ENCODE data around the gene HNF4A.

The HNF4A gene

DNA sequence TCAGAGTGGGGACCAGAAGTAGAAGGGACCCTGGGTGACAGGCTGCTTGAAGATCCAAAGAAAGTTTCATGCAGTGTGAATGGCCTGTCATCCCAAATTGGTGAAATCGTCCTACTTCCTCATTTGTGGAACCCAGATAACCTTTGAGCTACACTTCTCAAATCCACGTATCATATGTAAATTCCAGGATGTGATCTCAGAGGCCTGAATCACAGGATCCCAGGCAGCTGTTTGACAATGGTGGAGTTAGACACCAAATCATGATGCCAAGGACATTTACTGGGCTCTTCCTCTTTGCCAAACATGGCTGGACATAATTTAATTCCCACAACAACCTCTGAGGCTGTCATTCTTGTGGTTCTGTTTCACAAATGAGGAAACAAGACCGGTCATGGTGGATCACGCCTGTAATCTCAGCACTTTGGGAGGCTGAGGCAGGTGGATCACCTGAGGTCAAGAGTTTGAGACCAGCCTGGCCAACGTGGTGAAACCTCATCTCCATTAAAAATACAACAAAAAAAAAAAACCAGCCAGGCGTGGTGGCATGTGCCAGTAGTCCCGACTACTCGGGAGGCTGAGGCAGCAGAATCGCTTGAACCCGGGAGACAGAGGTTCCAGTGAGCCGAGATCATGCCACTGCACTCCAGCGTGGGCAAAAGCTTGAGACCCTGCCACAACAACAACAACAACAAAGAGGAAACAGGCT lies 80.3 kb downstream of the HNF4A start:
- no peak for DNase-seq (ENCODE audit: low read depth)
- TF ChIP-seq, protein P1, sequence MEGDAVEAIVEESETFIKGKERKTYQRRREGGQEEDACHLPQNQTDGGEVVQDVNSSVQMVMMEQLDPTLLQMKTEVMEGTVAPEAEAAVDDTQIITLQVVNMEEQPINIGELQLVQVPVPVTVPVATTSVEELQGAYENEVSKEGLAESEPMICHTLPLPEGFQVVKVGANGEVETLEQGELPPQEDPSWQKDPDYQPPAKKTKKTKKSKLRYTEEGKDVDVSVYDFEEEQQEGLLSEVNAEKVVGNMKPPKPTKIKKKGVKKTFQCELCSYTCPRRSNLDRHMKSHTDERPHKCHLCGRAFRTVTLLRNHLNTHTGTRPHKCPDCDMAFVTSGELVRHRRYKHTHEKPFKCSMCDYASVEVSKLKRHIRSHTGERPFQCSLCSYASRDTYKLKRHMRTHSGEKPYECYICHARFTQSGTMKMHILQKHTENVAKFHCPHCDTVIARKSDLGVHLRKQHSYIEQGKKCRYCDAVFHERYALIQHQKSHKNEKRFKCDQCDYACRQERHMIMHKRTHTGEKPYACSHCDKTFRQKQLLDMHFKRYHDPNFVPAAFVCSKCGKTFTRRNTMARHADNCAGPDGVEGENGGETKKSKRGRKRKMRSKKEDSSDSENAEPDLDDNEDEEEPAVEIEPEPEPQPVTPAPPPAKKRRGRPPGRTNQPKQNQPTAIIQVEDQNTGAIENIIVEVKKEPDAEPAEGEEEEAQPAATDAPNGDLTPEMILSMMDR (IDR thresholded peaks at IDR 0.05; ENCODE audit: control insufficient read depth, extremely low read depth, insufficient read depth) = no peak
- no peak overlapping the region for H3K4me3 ChIP-seq (ENCODE audit: low read depth, low read length)

DNA sequence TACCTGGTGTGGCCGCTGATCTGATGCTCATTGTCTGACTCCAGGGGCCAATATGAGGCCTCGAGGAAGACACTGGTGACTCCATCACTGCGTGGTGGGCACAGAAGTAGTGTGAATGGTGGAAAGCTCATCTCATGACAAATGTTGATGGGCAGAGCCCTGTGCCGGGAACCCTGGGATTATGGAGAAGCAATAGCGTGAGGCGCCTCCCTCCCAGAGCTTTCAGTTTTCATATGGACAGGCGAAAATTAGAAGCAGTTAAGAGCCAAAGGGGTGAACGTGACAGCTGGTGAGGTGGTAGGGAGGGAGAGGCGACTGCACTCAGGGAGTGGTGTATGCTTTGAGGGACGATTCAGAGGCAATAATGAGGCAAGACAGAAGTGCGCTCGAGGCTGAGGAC lies 80.9 kb downstream of the HNF4A start:
- TF ChIP-seq, protein P1 (IDR thresholded peaks at IDR 0.05; ENCODE audit: control insufficient read depth, extremely low read depth, insufficient read depth) = no peak
- no peak for DNase-seq (ENCODE audit: low read depth)
- H3K4me3 ChIP-seq (ENCODE audit: low read depth, low read length) = no peak overlapping the region

DNA sequence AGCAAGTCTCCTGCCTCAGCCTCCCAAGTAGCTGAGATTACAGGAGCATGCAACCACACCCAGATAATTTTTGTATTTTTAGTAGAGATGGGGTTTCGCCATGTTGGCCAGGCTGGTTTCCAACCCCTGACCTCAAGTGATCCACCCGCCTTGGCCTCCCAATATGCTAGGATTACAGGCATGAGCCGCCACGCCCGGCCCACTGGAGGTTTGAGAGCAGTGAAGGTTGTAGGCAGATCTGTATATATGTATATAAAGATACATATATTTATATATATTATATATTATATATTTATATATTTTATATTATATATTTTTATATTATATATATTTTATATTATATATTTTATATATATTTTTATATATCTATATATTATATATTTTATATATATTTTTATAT lies 82.0 kb downstream of the HNF4A start:
- TF ChIP-seq, protein P1 (IDR thresholded peaks at IDR 0.05; ENCODE audit: control insufficient read depth, extremely low read depth, insufficient read depth) = no peak
- no peak for DNase-seq (ENCODE audit: low read depth)
- H3K4me3 ChIP-seq (ENCODE audit: low read depth, low read length) = no peak overlapping the region

DNA sequence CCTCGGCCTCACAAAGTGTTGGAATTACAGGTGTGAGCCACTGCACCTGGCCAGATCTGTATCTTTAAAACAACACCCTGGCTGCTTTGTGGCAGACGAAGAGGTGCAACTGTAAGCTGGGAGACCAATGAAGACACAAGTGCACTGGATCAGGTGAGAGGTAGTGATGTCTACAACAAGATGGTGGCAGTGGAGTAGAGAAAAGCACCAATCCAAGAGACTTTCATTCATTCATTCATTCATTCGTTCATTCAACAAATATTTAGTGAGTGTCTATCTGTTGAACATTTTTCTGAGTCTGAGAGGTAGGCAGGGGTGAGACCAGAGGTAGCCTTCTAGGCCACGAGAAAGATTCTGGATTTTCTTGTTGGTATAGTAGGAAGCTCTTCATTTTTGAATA lies 83.3 kb downstream of the HNF4A start:
- no peak overlapping the region for H3K4me3 ChIP-seq (ENCODE audit: low read depth, low read length)
- no peak for DNase-seq (ENCODE audit: low read depth)
- TF ChIP-seq, protein P1 (IDR thresholded peaks at IDR 0.05; ENCODE audit: control insufficient read depth, extremely low read depth, insufficient read depth) = no peak

DNA sequence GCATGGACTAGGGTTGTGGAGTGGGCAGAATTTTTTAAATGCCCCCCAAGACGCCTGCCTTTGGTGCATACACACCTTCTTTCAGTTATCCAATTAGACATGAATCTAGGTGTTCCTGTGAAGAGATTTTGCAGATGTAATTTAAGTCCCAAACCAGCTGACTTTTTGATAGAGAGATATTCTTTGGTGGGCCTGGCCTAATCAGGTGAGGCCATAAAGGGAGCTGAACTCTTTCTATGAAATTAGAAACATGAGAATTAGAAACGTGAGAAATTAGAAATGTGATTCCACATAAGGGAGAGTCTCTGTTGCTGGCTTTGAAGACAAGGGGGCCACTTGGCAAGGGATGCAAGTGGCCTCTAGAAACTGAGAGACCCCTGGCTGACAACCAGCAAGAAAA lies 83.8 kb downstream of the HNF4A start:
- TF ChIP-seq, protein P1 (IDR thresholded peaks at IDR 0.05; ENCODE audit: control insufficient read depth, extremely low read depth, insufficient read depth) = no peak
- DNase-seq (ENCODE audit: low read depth) = no peak
- H3K4me3 ChIP-seq (ENCODE audit: low read depth, low read length) = no peak overlapping the region

DNA sequence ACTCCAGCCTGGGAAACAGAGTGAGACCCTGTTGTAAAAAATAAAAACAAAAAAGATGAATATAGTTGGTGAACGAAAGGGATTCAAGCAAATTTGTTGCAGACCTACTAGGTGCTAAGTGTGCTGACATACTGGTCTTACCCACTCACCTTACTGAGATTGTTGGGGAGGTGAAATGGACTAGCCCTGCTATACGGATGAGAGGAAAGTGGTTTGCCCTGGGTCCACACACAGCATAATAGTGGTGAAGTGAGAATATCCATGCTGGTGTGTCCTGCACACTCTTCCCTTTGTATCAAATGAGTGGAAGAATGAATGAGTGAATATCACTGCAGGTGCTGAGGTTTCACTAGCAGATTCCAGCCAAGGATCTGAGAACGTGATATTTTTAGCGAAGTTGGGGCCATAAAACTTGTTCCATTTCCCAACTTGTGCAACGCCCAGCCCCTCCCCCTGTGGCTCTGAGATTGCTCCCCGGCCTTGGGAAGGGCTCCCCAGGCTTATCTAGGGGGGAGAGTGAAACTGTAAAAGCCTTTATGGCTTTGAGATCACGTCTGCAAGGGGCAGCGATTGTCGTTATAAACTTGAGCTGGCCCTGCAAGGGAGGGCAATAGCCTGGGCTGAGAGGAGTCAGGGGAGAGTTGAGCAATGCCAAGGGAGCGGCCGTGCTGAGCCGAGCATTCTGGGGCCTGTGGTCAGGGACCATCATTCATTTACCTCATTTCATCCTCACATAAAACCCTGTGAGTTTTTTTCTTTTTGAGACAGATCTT lies 87.0 kb downstream of the HNF4A start:
- TF ChIP-seq, protein P1 (IDR thresholded peaks at IDR 0.05; ENCODE audit: control insufficient read depth, extremely low read depth, insufficient read depth) = no peak
- DNase-seq (ENCODE audit: low read depth) = no peak
- no peak overlapping the region for H3K4me3 ChIP-seq (ENCODE audit: low read depth, low read length)

Measured in LNCaP clone FGC (cell line).